GM19193 (cell line): Measurements from ENCODE around the gene TUBB4B.

ENCODE experiments used
- POLR2A ChIP-seq: IDR thresholded peaks from 4 replicates; pipeline ENCODE4 v1.6.1; 2011; ENCODE audit not compliant: insufficient read depth, insufficient read length; ENCODE audit errors: extremely low read depth

The TUBB4B gene

GRCh38 chr9:137235424-137236237 lies 5.5 kb upstream of the TUBB4B start:
- TF ChIP-seq POLR2A = no peak

GRCh38 chr9:137236238-137236935 lies 4.7 kb upstream of the TUBB4B start:
- peak; percentile 36 for TF ChIP-seq POLR2A

GRCh38 chr9:137236936-137237421 lies 4.1 kb upstream of the TUBB4B start:
- no peak for TF ChIP-seq POLR2A

- TF ChIP-seq POLR2A = no peak
Measured at GRCh38 chr9:137237759-137238726, 3.0 kb upstream of the TUBB4B start.

DNA sequence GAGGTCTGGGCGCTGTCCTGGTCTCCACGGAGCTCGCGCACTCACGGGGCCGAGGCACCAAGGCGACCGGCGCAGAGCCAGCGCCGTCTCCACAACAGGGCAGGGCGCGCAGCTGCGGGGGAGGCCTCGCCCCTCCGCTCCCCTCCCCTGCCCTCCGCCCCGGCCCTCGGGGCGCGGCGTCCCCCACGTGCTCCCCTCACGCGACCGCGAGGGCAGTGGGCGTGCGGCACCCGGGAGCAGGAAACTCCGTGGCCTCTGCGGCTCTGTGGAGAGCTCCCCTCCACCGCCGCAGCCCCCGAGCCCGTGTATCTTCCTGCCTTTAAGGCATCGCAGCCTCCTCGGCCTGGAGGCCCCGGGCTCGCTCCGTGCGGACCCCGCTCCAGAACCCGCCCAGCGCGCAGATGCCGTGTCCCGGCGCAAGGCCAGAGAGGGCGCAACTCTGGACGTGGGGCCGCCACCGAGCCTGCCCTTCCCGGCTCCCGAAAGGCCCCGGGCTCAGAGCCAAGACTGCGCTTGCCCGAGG lies 708 bp upstream of the TUBB4B start:
- TF ChIP-seq POLR2A = peak; percentile 50

GRCh38 chr9:137241490-137242268 lies 592 bp downstream of the TUBB4B start:
- no peak for TF ChIP-seq POLR2A

GRCh38 chr9:137242269-137243203 lies 1.4 kb downstream of the TUBB4B start:
- no peak for TF ChIP-seq POLR2A

- TF ChIP-seq POLR2A = peak; percentile 57
Measured at GRCh38 chr9:137243626-137244485, 2.8 kb downstream of the TUBB4B start.

DNA sequence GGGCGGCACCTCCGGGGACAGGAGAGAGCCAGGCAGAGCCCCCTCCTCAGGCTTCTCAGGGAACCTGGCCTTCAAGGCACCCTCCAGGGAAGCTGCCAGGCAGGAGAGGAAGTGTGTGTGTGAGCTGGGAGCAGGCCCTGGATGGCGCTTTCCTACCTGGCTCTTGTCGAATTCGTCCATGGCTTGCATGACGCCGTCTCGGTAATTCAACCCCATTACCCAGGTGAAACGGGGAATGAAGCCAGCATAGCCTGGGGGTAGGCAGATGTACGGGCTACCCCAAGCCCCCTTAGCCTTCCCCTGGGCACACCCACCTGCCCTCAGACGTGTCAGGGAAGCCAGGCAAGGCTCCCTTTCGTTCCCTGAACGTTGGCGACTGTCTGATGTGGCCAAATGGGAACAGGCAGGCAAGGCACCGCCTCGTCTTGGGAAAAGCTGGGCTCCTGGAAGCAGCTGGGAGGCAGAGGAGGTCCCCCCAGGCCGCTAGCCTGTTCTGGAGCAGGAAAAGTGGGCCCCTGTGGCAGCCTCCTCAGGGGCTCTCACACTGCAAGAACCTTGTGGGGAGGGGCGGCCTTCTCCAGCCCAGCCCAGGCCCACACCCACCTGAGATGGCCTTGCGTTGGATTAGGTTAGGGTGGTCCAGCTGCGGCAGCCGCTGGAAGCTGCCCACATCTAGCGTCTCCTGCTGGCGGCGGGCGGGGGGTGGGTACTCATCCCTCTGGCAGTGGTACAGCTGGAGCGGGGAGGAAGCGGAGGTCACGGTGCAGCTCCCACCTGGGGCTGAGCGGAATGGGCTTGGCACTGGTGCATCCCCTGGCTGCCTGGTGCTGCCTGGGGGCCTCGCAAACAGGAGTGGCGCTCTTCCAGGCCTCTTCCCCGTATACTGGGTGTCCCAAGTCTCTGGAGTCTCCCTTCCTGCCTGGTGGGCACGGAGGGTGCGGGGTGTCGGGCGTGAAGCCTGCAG lies 3.7 kb downstream of the TUBB4B start:
- no peak for TF ChIP-seq POLR2A

DNA sequence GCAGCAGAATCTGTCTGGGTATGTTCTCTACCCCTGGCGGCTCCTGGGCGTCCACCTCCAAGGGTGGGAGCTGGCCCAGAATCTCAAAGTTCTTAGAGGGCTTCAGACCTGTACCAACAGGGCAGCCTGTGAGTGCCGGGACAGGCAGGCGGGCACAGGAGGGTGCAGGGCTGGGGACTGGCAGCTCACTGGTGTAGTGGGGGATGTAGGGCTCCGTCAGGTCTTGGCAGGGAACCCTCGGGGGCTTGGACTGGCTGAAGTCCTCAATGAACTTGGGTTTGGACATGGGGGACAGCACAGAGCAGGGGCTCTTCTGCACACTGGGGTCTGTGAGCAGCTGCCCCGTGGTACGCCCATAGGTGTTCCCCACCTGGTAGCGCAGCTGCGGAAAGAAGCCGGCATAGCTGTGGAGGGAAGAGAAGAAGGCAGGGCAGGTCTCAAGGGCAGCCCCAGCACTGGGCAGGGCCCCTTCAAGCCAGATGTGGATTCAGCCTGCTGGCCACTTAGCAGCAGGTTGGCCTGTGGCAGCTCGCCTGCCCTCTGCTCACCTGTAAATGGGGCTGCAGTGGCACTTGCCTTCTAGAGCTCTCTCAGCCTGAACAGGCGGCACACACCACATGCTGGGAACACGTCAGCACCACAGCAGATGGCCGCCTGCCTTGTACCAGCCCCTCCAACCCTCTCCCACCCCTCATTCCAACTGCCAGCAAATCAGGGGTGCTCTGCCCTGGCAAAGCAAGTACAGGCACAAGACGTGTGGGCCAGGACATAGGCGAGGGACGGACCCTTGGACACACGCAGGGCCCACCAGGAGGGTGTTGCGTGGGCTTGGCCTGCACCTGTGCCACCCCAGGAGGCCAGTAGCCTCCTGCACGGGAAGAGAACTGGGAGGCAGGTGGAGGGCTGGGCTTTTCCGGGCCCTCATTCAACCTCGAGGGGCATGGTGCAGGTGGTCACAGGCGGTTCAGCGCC lies 4.6 kb downstream of the TUBB4B start:
- TF ChIP-seq POLR2A = no peak
